SHP77 treated with DMSO at 0.1 percent for 48 hours (cell line): ENCODE data around the gene ZNF106.

Experiments used
- DNase-seq: peaks from one replicate; lab custom pipeline; 2025; lab: John Stamatoyannopoulos, UW

ZNF106 gene

DNA sequence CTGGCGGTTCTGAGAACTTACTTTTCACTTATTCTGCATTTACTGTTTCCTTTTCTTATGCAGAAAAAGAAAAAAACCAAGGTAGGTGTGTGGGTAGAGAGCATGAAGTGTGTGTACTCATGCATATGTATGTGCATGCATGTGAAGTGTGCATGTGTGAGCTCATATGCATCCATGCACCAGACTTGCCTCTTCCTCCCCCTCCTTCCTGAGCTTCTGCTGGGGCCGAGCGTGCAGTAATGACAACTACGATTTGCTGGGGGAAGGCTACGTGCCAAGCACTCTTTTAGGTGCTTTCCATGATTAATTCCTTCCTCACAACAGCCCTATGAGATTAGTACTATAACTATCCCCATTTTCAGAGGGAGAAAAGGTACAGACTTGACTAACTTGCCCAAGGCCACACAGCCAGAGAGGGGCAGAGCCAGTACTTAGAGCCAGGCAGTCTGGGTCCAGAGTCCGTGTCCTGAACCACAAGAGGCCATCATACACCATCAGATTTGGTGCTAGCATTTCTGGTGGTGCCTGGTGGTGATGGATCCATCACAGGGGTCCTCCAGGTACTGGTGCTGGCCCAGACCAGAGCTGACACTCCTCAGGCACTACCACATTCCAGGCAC, 85.0 kb downstream of the ZNF106 start:
- DNase-seq = no peak

DNA sequence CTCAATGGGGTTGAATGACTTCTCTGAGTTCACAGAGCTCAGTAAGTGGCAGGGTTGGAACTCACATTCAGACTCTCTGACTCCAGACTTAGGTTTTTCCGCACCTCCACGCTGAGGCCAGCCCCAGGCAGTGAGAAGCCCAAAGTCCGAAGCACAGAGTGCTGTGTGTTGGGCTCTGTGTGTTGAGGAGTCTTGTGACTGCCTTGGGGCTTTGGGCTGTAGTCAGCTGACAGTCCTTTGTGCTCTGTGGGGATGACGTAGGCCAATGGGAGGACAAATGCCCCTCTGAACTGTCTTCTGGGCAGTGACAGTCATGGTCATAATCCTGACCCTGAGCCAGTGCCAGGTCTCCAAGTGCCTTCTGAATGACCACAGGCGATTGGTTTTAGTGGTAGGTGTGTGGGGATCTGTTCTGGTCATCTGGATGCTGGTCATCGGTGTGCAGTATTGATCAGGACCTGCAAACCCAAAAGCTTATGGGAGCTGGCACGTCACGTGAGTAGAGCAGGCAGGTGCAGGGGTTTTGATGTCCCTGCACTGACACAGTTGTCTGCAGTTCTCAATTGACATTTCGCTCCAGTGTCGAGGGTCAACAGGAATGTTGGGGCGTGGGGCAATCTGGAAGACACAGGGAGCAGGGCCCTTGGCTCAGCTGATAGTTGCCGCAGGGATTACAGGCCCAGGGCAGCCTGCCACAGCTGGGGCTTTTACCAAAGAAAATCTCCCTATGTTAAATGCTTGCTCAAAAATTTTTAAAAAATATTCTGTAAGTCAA, 86.3 kb downstream of the ZNF106 start:
- no peak for DNase-seq

DNA sequence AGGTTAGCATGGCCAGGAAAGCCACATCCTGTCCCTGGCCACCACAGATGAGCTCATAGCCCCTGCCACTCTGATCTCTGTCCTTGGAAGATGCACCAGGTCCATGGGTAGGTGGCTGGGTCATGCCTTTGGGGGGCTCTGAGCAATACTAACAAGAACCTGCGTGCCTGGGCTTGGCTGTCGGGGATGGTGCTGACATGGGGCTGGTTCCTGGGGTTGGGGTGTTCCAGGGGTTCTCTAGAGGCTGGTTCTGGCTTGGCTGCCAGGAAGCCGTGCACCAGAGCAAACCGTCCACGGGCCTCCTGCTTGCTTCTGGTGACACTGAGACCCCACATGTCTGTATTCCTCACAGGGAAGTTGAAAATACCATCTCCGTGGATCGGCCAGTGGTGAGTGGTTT, 87.6 kb downstream of the ZNF106 start:
- DNase-seq = no peak

- DNase-seq = no peak
Observed at GRCh38 chr15:42402455-42403205, 88.3 kb downstream of the ZNF106 start.

GRCh38 chr15:42401544-42402454, 89.1 kb downstream of the ZNF106 start:
- no peak for DNase-seq

DNA sequence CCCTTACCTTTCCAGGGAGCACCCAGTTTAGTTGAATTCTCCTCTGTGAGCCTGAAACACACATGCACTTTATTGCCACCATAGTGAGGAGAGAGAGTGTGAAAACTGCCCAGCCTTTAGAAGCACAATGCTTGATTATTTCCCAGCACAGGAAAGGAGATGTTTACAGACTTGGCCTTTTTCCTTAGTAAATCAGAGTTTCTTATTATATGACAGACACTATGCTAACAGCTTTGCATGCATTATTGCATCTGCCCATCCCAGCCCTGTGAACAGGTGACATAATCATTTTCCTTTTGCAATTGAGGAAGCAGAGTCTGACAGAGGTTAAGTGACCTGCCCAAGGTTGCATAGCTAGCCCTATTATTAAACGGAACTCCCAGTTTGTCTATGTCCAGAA, 95.1 kb downstream of the ZNF106 start:
- DNase-seq = no peak

DNA sequence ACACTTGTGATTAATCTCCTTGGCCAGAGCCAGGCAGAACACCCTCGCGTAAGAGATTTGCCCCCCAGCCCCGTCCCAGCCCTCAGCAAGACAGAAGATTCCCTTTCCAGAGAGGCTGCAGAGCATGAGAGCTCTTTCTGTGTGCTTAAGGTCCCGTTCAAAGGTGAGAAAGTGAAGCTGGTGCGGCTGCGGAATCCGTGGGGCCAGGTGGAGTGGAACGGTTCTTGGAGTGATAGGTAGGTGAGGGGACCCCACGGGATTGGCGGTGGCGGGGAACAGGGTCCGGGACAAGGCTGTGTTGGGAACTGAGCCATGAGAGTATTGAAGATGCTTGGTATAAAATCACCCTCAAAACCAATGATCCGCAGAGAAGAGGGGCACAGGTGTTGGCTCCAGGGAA, 96.8 kb downstream of the ZNF106 start:
- no peak for DNase-seq

DNA sequence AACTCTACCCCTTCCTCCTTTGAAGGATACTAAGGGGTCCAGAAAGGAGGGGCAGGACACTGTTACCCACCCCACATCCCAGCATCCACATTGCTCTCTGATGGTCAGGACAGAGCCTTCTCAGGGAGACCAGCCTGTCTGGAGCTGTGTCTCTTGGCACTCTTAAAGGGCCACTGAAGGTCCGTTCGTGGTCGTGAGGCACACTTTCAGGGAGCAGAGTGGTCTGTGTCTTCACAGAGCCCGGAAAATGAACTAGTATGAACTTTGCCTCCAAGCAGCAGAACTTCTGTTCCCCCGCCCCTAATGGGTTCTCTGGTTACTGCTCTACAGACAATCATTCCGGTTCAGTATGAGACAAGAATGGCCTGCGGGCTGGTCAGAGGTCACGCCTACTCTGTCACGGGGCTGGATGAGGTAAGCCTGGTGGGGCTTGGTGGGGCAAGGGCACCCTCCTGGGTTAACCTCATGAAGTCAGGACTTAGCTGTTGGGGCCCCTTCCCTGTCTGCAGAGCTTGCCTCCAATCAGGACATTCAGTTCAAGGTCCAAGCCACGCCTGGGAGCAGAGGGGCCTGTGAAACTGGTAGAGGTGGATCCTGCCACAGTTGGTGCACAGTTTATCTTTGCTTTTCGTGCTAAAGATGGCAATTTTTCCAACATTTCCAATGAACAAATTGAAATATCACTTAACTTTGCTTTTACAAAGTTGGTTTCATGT, 98.5 kb downstream of the ZNF106 start:
- DNase-seq = no peak

- DNase-seq = no peak
Observed at GRCh38 chr15:42387603-42388002, 103.3 kb downstream of the ZNF106 start.

- no peak for DNase-seq
Observed at GRCh38 chr15:42385980-42386700, 104.8 kb downstream of the ZNF106 start.

- peak; percentile 30 for DNase-seq
Observed at GRCh38 chr15:42385206-42385979, 105.5 kb downstream of the ZNF106 start.

DNA sequence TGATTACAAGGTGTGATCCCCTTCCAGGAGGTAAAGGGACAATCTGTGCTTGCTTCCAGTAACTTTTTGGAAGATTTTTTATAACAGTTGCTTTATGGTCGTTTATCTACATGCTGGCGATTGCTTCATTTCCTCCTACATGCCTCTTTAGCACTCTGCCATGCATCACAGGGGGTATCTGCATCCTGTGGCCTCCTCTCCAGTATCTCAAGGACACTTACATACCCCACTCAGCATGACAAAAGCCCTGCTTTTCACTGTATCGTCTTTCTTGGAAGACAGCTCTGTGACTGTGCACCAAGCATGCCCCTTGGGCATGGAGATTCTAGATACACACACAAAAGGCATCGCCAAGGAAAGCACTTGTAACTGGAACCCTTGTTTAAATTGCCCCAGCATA, 106.3 kb downstream of the ZNF106 start:
- DNase-seq = no peak

- DNase-seq = no peak
Observed at GRCh38 chr15:42378011-42378410, 112.9 kb downstream of the ZNF106 start.

DNA sequence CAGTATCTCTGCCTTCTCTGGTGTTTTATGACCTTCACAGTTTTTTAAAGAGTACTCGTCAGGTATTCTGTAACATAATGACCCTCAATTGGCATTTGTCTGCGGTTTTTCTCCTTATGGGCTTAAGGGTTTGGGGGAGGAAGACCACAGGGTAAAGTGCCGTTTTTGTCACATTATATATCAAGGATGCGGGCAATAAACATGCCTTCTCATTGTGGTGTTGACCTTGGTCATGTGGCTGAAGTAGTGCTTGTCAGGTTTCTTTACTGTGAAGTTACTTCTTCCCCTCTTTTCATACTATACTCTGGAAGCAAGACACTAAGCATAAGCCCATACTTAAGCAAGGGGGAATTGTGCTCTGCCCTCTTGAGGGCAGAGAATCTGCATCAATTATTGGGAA, 115.0 kb downstream of the ZNF106 start:
- no peak for DNase-seq

DNA sequence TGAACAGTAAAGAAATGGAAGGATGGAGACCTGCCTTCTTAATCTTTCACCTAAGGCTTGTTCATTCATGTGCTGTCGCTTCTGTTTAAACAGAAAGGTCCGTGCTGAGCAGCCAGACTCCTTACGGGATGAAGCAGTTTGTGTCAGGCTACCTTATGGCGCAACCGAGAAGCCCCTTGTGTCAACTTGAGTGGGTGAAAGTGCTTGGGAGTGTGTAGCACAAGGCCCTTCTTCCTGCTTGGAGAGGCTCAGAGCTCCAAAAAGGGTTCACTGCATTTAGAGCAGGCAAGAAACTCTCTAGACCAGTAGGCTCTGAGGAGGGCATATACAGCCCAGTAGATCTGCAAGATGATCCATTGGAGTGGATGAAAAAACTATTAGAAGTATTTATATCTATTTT, 115.7 kb downstream of the ZNF106 start:
- no peak for DNase-seq

DNA sequence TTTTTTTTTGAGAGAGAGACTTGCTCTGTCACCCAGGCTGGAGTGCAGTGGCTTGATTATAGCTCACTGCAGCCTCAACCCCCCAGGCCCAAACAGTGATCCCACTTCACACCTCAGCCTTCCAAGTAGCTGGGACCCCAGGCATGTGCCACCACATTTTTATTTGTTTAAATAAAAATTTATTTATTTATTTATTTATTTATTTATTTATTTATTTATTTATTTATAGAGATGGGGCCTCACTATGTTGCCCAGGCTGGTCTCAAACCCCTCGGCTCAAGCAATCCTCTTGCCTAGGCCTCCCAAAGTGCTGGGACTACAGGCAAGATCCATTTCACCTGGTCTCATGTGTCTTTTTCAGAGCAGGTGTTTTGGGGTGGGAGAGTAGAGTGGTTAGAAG, 116.1 kb downstream of the ZNF106 start:
- no peak for DNase-seq

DNA sequence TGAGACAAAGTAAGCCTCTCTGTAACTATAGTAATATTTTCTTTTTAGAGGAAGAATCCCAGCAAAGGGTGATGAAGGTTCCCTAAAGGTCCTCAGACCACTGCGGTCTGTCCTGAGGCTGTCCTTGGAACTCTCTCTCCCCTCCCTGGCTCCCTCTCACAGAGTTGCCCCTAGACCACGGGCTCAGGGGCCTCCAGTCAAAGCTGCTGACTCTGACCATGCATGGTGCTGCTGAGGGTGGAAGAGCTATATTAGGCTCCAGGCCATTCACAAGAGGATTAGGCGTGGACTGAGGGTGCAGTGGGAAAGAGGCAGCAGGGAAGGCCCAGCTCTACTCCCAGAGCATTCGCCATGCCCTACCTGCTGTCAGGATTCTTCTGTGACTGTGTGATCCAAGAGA, 117.0 kb downstream of the ZNF106 start:
- DNase-seq = no peak

GRCh38 chr15:42373274-42373673, 117.7 kb downstream of the ZNF106 start:
- no peak for DNase-seq

DNA sequence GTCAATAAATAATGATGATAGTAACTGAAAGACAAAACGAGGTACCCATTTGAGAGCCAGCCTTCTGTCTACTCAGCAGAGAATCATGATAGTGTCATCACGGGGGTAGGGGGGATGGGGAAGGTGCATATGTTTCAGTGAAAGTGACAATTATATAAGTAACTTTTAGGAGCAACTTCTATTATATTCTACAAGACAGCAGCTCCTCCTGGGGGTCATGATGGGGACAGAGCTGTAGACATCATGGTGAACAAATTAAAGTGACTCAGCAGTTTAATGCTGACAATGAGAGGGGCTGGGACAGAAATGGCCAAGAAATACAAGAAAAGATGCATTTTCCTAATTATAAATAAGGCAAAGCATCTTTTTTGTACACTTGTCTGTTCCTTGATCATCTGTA, 119.8 kb downstream of the ZNF106 start:
- DNase-seq = no peak

GRCh38 chr15:42368096-42368495, 122.8 kb downstream of the ZNF106 start:
- DNase-seq = no peak
